ENCODE data around the gene PFDN1.

GRCh38 chr5:140327589-140327988 is 24.7 kb upstream of the PFDN1 start:
- TF ChIP-seq CTCF (conservative IDR thresholded peaks at IDR 0.05; ENCODE audit: low read depth, low read length) (no peak), EZH2 (IDR thresholded peaks at IDR 0.05; ENCODE audit: borderline replicate concordance, low read depth, low read length, poor library complexity, severe bottlenecking) (no peak)

Data from A673 (cell line).